Body of pancreas (tissue), 4 donors: ENCODE results near the gene FKRP. TPM values are rescaled to one million over a fixed set of nuclear protein-coding genes. Genes with fewer than 3 reads are reported as not detected.

Source experiments
- ATAC-seq: fragments of 150-250 bp; one replicate; pipeline ENCODE4 v1.9.1; 2016
- DNase-seq, 4 donors: peaks; one replicate each; pipeline ENCODE4 v3.0.0-alpha.2; 2019
- H3K27ac ChIP-seq, 4 donors: fragments of 200-600 bp; sonication (generic); 1 replicate in 3 of 4; 2 replicates in 1 of 4; pipeline versions ENCODE4 v1.5.1 to v1.6.1; 2016 to 2019; ENCODE audit warnings: mild to moderate bottlenecking in 1 of 4, mixed read lengths in 1 of 4, moderate library complexity in 1 of 4
- H3K27me3 ChIP-seq, 2 donors: fragments of 200-600 bp; sonication (generic); one replicate each; pipeline ENCODE4 v1.6.0; 2016; ENCODE audit warnings: mild to moderate bottlenecking in 1 of 2
- H3K36me3 ChIP-seq, 2 donors: fragments of 200-600 bp; sonication (generic); replicated peaks in 1 of 2; 2 replicates each; pipeline ENCODE4 v1.5.1; 2016; ENCODE audit warnings: low read depth in 2 of 2; ENCODE audit not compliant: insufficient read depth in 1 of 2
- H3K4me1 ChIP-seq: fragments of 200-600 bp; sonication (generic); one replicate; pipeline ENCODE4 v1.6.0; 2016
- H3K4me3 ChIP-seq, 2 donors: fragments of 200-600 bp; sonication (generic); 1 replicate in 1 of 2; 2 replicates in 1 of 2; pipeline ENCODE4 v1.5.1; 2016 to 2019
- H3K9me3 ChIP-seq, 3 donors: fragments of 200-600 bp; sonication (generic); 1 replicate in 2 of 3; 2 replicates in 1 of 3; pipeline ENCODE4 v1.5.1; 2016
- CTCF ChIP-seq, 7 experiments: fragments of 450-650 bp in 4 of 7; fragments of 200-600 bp in 3 of 7; sonication (generic) in 3 of 7; IDR thresholded peaks; one replicate each; pipeline ENCODE4 v1.5.1; 2016 to 2019; ENCODE audit warnings: antibody characterized with exemption in 7 of 7
- POLR2A ChIP-seq, 3 donors: fragments of 450-650 bp; IDR thresholded peaks; one replicate each; pipeline ENCODE4 v1.6.1; 2016; ENCODE audit warnings: antibody characterized with exemption in 3 of 3, mild to moderate bottlenecking in 2 of 3
- WGBS, 2 donors: methylation state at CpG; one replicate each; pipeline ENCODE4 v1.1.5; 2017; 5-methylcytosine and 5-hydroxymethylcytosine counted together
- intact Hi-C: fragments of 100-400 bp; cut with DNase I; formaldehyde crosslinking; loops from one replicate; pipeline ENCODE4 v1.15.1; 2023
- total RNA-seq, 2 donors: library from RNA; depleted of rRNA; stranded (reverse); fragments of >200 nt; gene quantifications; one replicate each; pipeline ENCODE4 v1.1.0, GENCODE V29; 2016

Gene FKRP
- total RNA-seq, 2 donors from 2014 or later = 8.8 to 13.2 TPM

- no peak for ATAC-seq
- 89 to 98% methylated on average over 13 to 14 of the region's 14 CpGs for WGBS, 2 donors
- Histone ChIP-seq H3K4me1 (no peaks in the 10 kb centered on the region), H3K9me3 (no peaks in the 10 kb centered on the region), H3K27me3 (no peaks in the 10 kb centered on the region), H3K27ac (no peak overlapping the region), H3K36me3 (peaks cover 3 to 31% of the 10 kb centered on the region in 2 donors), H3K4me3 (no peak overlapping the region)
- no peak for DNase-seq
- TF ChIP-seq POLR2A (IDR thresholded peaks at IDR 0.05) (no peak), CTCF (IDR thresholded peaks at IDR 0.05) (no peak)
- intact Hi-C loops = no loop called here
These were observed 15.3 kb upstream of the FKRP start for GRCh38 chr19:46730595-46730994.

- ATAC-seq (no peak), DNase-seq (peak in 1 of 4 donors; percentile 65)
- 65 to 93% methylated on average over 3 to 7 of the region's 14 CpGs for WGBS, 2 donors
- intact Hi-C loops = no loop called here
- TF ChIP-seq POLR2A (IDR thresholded peaks at IDR 0.05) (peak in 1 of 3 donors; percentile 14), CTCF (IDR thresholded peaks at IDR 0.05) (no peak)
- Histone ChIP-seq H3K9me3 (no peaks in the 10 kb centered on the region), H3K36me3 (peaks cover 0 to 28% of the 10 kb centered on the region in 2 donors), H3K27me3 (no peaks in the 10 kb centered on the region), H3K4me1 (no peaks in the 10 kb centered on the region), H3K27ac (peak overlapping the region in 1 of 4 donors; percentile 12), H3K4me3 (no peak overlapping the region)
These were observed 14.8 kb upstream of the FKRP start for GRCh38 chr19:46731007-46731501.

GRCh38 chr19:46731584-46731983 lies 14.3 kb upstream of the FKRP start:
- ATAC-seq (no peak), DNase-seq (peak in 1 of 4 donors; percentile 32)
- 71 to 90% methylated on average over 14 of the region's 14 CpGs for WGBS, 2 donors
- Histone ChIP-seq H3K9me3 (no peaks in the 10 kb centered on the region), H3K4me1 (no peaks in the 10 kb centered on the region), H3K27me3 (no peaks in the 10 kb centered on the region), H3K36me3 (peaks cover 0 to 28% of the 10 kb centered on the region in 2 donors), H3K27ac (peak overlapping the region in 1 of 4 donors; percentile 12), H3K4me3 (no peak overlapping the region)
- intact Hi-C loops = no loop called here
- no peak for TF ChIP-seq CTCF (IDR thresholded peaks at IDR 0.05)

- Histone ChIP-seq H3K36me3 (peaks cover 0 to 24% of the 10 kb centered on the region in 2 donors), H3K27ac (no peak overlapping the region), H3K9me3 (no peaks in the 10 kb centered on the region), H3K27me3 (no peaks in the 10 kb centered on the region), H3K4me1 (no peaks in the 10 kb centered on the region), H3K4me3 (no peak overlapping the region)
- no peak for TF ChIP-seq CTCF (IDR thresholded peaks at IDR 0.05)
- no peak for TF ChIP-seq POLR2A (IDR thresholded peaks at IDR 0.05)
- DNase-seq (no peak), ATAC-seq (no peak)
- 85 to 94% methylated on average over 26 to 28 of the region's 28 CpGs for whole genome bisulfite sequencing, 2 donors
- intact Hi-C loops = no loop called here
These were observed 13.5 kb upstream of the FKRP start for GRCh38 chr19:46732172-46732938.
